H1 (cell line): ENCODE data around the gene HABP4. TPM values are rescaled to one million over a fixed set of nuclear protein-coding genes. Genes with fewer than 3 reads are reported as not detected.

Source experiments
- CTCF ChIA-PET: fragments of 300-600 bp; sonication (Branson Sonifier 250); formaldehyde crosslinking; loops from one replicate; lab custom pipeline; 2021; ENCODE audit not compliant: partially characterized antibody; lab: Charles Lee
- POLR2A ChIA-PET: fragments of 300-600 bp; sonication (Branson Sonifier 250); formaldehyde crosslinking; loops from one replicate; lab custom pipeline; 2021; ENCODE audit warnings: inconsistent platforms; ENCODE audit not compliant: partially characterized antibody; lab: Charles Lee
- DNase-seq, 2 experiments: peaks; one replicate each; pipeline versions ENCODE4 v3.0.0 to v3.0.0-alpha.2; 2010 to 2022; ENCODE audit warnings: low spot score in 2 of 2, low read depth in 1 of 2, mixed read lengths in 1 of 2
- FAIRE-seq: peaks from 2 replicates; lab custom pipeline; 2011; peaks lifted over from hg19 to GRCh38; lab: Jason Lieb, UNC
- H2AFZ ChIP-seq: 2 replicates; pipeline ENCODE4 v1.8.1; 2012; ENCODE audit warnings: low read length, inconsistent platforms
- H2AK5ac ChIP-seq: 2 replicates; pipeline ENCODE4 v1.6.1; 2013; ENCODE audit warnings: low read depth, low read length
- H2BK120ac ChIP-seq: replicated peaks from 2 replicates; pipeline ENCODE3; 2013; ENCODE audit warnings: low read depth, low read length, inconsistent platforms
- H2BK12ac ChIP-seq: 2 replicates; pipeline ENCODE4 v1.6.1; 2013; ENCODE audit warnings: low read depth, low read length
- H2BK15ac ChIP-seq: 2 replicates; pipeline ENCODE4 v1.6.1; 2013; ENCODE audit warnings: low read length
- H2BK20ac ChIP-seq: 2 replicates; pipeline ENCODE4 v1.6.1; 2013; ENCODE audit warnings: low read length
- H2BK5ac ChIP-seq: 2 replicates; pipeline ENCODE4 v1.6.1; 2013; ENCODE audit warnings: low read depth, low read length
- H3K14ac ChIP-seq: 2 replicates; pipeline ENCODE4 v1.6.1; 2013; ENCODE audit warnings: inconsistent platforms; ENCODE audit not compliant: insufficient read length
- H3K18ac ChIP-seq: 2 replicates; pipeline ENCODE4 v1.6.1; 2013; ENCODE audit warnings: low read length; ENCODE audit errors: extremely low read depth
- H3K23ac ChIP-seq: 2 replicates; pipeline ENCODE4 v1.6.1; 2013; ENCODE audit warnings: inconsistent platforms; ENCODE audit not compliant: insufficient read length
- H3K23me2 ChIP-seq: 2 replicates; pipeline ENCODE4 v1.6.1; 2013; ENCODE audit warnings: low read depth, low read length
- H3K27ac ChIP-seq: 2 replicates; pipeline ENCODE4 v1.6.1; 2011; ENCODE audit warnings: low read depth, low read length, inconsistent platforms
- H3K27me3 ChIP-seq, 4 experiments: replicated peaks in 1 of 4; 1 replicate in 1 of 4; 2 replicates in 3 of 4; pipeline versions ENCODE4 v1.6.1 to v1.8.1; 2011 to 2013; ENCODE audit warnings: low read length in 3 of 4, mild to moderate bottlenecking in 3 of 4, inconsistent platforms in 2 of 4, mixed read lengths in 2 of 4, moderate library complexity in 1 of 4; ENCODE audit not compliant: control insufficient read depth in 3 of 4, insufficient read depth in 3 of 4; ENCODE audit errors: extremely low read depth in 1 of 4
- H3K36me3 ChIP-seq, 4 experiments: 2 replicates each; pipeline versions ENCODE4 v1.6.1 to v1.8.1; 2011 to 2013; ENCODE audit warnings: mild to moderate bottlenecking in 4 of 4, low read length in 3 of 4, moderate library complexity in 2 of 4, control low read depth in 1 of 4, inconsistent platforms in 1 of 4; ENCODE audit not compliant: insufficient read depth in 4 of 4, control insufficient read depth in 2 of 4
- H3K4ac ChIP-seq: replicated peaks from 2 replicates; pipeline ENCODE3; 2013; ENCODE audit warnings: low read length, low read depth, mixed read lengths, inconsistent platforms; ENCODE audit not compliant: insufficient read length
- H3K4me1 ChIP-seq, 4 experiments: replicated peaks in 1 of 4; 1 replicate in 1 of 4; 2 replicates in 3 of 4; pipeline versions ENCODE4 v1.6.1 to v1.8.1; 2011 to 2013; ENCODE audit warnings: low read length in 3 of 4, inconsistent platforms in 2 of 4, mixed read lengths in 1 of 4; ENCODE audit not compliant: insufficient read depth in 4 of 4, control insufficient read depth in 3 of 4
- H3K4me2 ChIP-seq, 2 experiments: 2 replicates each; pipeline versions ENCODE4 v1.6.1 to v1.8.1; 2011 to 2013; ENCODE audit warnings: low read depth in 2 of 2, low read length in 2 of 2, control low read depth in 1 of 2, inconsistent platforms in 1 of 2, mild to moderate bottlenecking in 1 of 2; ENCODE audit not compliant: insufficient read depth in 1 of 2
- H3K4me3 ChIP-seq, 4 experiments: fragments of 200-600, 300-600 bp in 1 of 4; sonication (generic), shearing (Covaris generic), sonication (Bioruptor Twin) in 1 of 4; 2 replicates each; pipeline versions ENCODE4 v1.5.1 to v1.8.1; 2011 to 2016; ENCODE audit warnings: low read length in 4 of 4, low read depth in 3 of 4, control low read depth in 2 of 4, inconsistent platforms in 2 of 4, mild to moderate bottlenecking in 2 of 4, mixed read lengths in 1 of 4, moderate library complexity in 1 of 4; ENCODE audit not compliant: insufficient read depth in 2 of 4; ENCODE audit errors: extremely low read depth in 1 of 4
- H3K56ac ChIP-seq: replicated peaks from 2 replicates; pipeline ENCODE3; 2013; ENCODE audit warnings: low read depth, mild to moderate bottlenecking, mixed read lengths, low read length, inconsistent platforms; ENCODE audit not compliant: insufficient read length
- H3K79me1 ChIP-seq: 2 replicates; pipeline ENCODE4 v1.6.1; 2013; ENCODE audit warnings: low read depth, low read length, control low read depth
- H3K79me2 ChIP-seq, 2 experiments: 2 replicates each; pipeline versions ENCODE4 v1.6.1 to v1.8.1; 2012 to 2013; ENCODE audit warnings: low read length in 2 of 2, mild to moderate bottlenecking in 2 of 2, inconsistent platforms in 1 of 2; ENCODE audit not compliant: insufficient read depth in 2 of 2, control insufficient read depth in 1 of 2
- H3K9ac ChIP-seq, 4 experiments: replicated peaks in 1 of 4; 1 replicate in 1 of 4; 2 replicates in 3 of 4; pipeline versions ENCODE4 v1.6.1 to v1.8.1; 2011 to 2013; ENCODE audit warnings: low read depth in 3 of 4, low read length in 3 of 4, control low read depth in 2 of 4, mild to moderate bottlenecking in 2 of 4, moderate library complexity in 2 of 4, inconsistent platforms in 1 of 4; ENCODE audit errors: extremely low read depth in 1 of 4
- H3K9me3 ChIP-seq, 2 experiments: 2 replicates each; pipeline versions ENCODE4 v1.6.1 to v1.8.1; 2012 to 2013; ENCODE audit warnings: mild to moderate bottlenecking in 2 of 2, moderate library complexity in 2 of 2, control low read depth in 1 of 2, inconsistent platforms in 1 of 2, low read depth in 1 of 2, low read length in 1 of 2, mixed read lengths in 1 of 2; ENCODE audit not compliant: insufficient read depth in 2 of 2
- H4K20me1 ChIP-seq, 2 experiments: replicated peaks in 1 of 2; 2 replicates each; pipeline versions ENCODE3 to v1.8.1; 2011 to 2013; ENCODE audit warnings: inconsistent platforms in 2 of 2, low read length in 2 of 2, mild to moderate bottlenecking in 1 of 2; ENCODE audit not compliant: insufficient read depth in 2 of 2, control insufficient read depth in 1 of 2
- H4K5ac ChIP-seq: 2 replicates; pipeline ENCODE4 v1.6.1; 2013; ENCODE audit warnings: low read length, low read depth, mixed read lengths, inconsistent platforms; ENCODE audit not compliant: insufficient read length
- H4K8ac ChIP-seq: 2 replicates; pipeline ENCODE4 v1.8.0; 2013; ENCODE audit warnings: mild to moderate bottlenecking, moderate library complexity, low read length, inconsistent platforms; ENCODE audit not compliant: insufficient read depth; ENCODE audit errors: extremely low read depth
- H4K91ac ChIP-seq: replicated peaks from 2 replicates; pipeline ENCODE3; 2013; ENCODE audit warnings: low read length, mixed read lengths, inconsistent platforms; ENCODE audit not compliant: insufficient read length
- CTCF ChIP-seq, 3 experiments: IDR thresholded peaks; 1 replicate in 2 of 3; 2 replicates in 1 of 3; pipeline versions ENCODE4 v1.5.1 to v1.6.1; 2011; ENCODE audit warnings: low read length in 3 of 3, mild to moderate bottlenecking in 3 of 3, inconsistent platforms in 2 of 3, low read depth in 1 of 3, moderate library complexity in 1 of 3; ENCODE audit not compliant: insufficient read depth in 1 of 3; ENCODE audit errors: control extremely low read depth in 1 of 3
- GABPA ChIP-seq: IDR thresholded peaks from 2 replicates; pipeline ENCODE4 v1.6.1; 2011; ENCODE audit warnings: mild to moderate bottlenecking, low read length, moderate library complexity, borderline replicate concordance; ENCODE audit not compliant: insufficient read depth
- MAX ChIP-seq: IDR thresholded peaks from 2 replicates; pipeline ENCODE4 v1.6.1; 2012; ENCODE audit warnings: inconsistent platforms
- POLR2A ChIP-seq, 2 experiments: IDR thresholded peaks; 1 replicate in 1 of 2; 2 replicates in 1 of 2; pipeline ENCODE4 v1.6.1; 2011; ENCODE audit warnings: low read depth in 2 of 2, low read length in 2 of 2, mild to moderate bottlenecking in 2 of 2; ENCODE audit errors: control extremely low read depth in 1 of 2
- POU5F1 ChIP-seq: IDR thresholded peaks from 2 replicates; pipeline ENCODE4 v1.6.1; 2011; ENCODE audit warnings: low read depth, mild to moderate bottlenecking, low read length, moderate library complexity
- RAD21 ChIP-seq, 2 experiments: IDR thresholded peaks in 1 of 2; conservative IDR thresholded peaks in 1 of 2; 2 replicates each; pipeline ENCODE4 v1.6.1; 2011; ENCODE audit warnings: low read depth in 2 of 2, low read length in 2 of 2, improper control_type of control experiment in 1 of 2, inconsistent platforms in 1 of 2, mild to moderate bottlenecking in 1 of 2, moderate library complexity in 1 of 2
- RXRA ChIP-seq: IDR thresholded peaks from 2 replicates; pipeline ENCODE4 v1.6.1; 2011; ENCODE audit warnings: low read depth, mild to moderate bottlenecking, low read length, moderate library complexity; ENCODE audit not compliant: insufficient read depth
- SP2 ChIP-seq: IDR thresholded peaks from 2 replicates; pipeline ENCODE4 v1.6.1; 2012; ENCODE audit warnings: mild to moderate bottlenecking, low read length, inconsistent platforms
- TBP ChIP-seq: IDR thresholded peaks from 2 replicates; pipeline ENCODE4 v1.6.1; 2011; ENCODE audit warnings: low read depth, low read length, improper control_type of control experiment
- YY1 ChIP-seq: IDR thresholded peaks from 2 replicates; pipeline ENCODE4 v1.6.1; 2011; ENCODE audit warnings: low read depth, mild to moderate bottlenecking, low read length
- WGBS, 2 experiments: shearing (Covaris generic) in 1 of 2; methylation state at CpG; one replicate each; pipeline versions ENCODE4 v1.1.6 to v1.1.7; 2013 to 2015; ENCODE audit warnings: low lambda C conversion rate in 2 of 2, mixed read lengths in 2 of 2, inconsistent platforms in 1 of 2, low coverage in 1 of 2, missing lambda C conversion rate in 1 of 2; ENCODE audit not compliant: insufficient replicate concordance in 2 of 2, insufficient coverage in 1 of 2, insufficient read length in 1 of 2; ENCODE audit errors: extremely low coverage in 1 of 2, missing lambda C conversion rate in 1 of 2; 5-methylcytosine and 5-hydroxymethylcytosine counted together
- polyA plus RNA-seq, 7 experiments: library from polyadenylated mRNA; depleted of rRNA in 3 of 7; stranded (reverse) in 5 of 7; unstranded in 2 of 7; fragments of >200 nt in 5 of 7; fragments of 200-250 nt in 2 of 7; gene quantifications; 1 replicate in 5 of 7; 2 replicates in 1 of 7; 4 replicates in 1 of 7; pipeline versions ENCODE4 v1.2.1 to v1.2.3, GENCODE V29; 2011 to 2013; ENCODE audit warnings: missing spikeins in 2 of 7, mixed read lengths in 2 of 7
- total RNA-seq: library from RNA; stranded (reverse); fragmentation: NEBNext Ultra II Directional; extraction: Animal tissue kit (Norgen Biotek cat#: 25700); gene quantifications from 2 replicates; pipeline ENCODE4 v1.2.1, GENCODE V29; 2021

Gene HABP4
- total and polyA plus RNA-seq, 2 of the 8 experiments (the other 6 are each of a cell fraction or from before 2014, with no cell fraction given), result 3.3 to 11.2 TPM

- FAIRE-seq, result no peak
- no peak overlapping the region for H3K4me2 ChIP-seq
- H3K9me3 ChIP-seq, result no peaks in the 10 kb centered on the region
- no peak overlapping the region for H4K5ac ChIP-seq
- no peak overlapping the region for H2AK5ac ChIP-seq
- H3K36me3 ChIP-seq, result no peaks in the 10 kb centered on the region
- no peaks in the 10 kb centered on the region for H3K79me2 ChIP-seq
- CTCF ChIA-PET, result interaction anchor here (1.1 to 2.0 kb wide), 3 partner anchors 9 to 16 kb away, joined by 5 to 8 read pairs (median 6); no protein-coding TSS in a partner anchor
- H3K4ac ChIP-seq, result no peak overlapping the region
- H2BK20ac ChIP-seq, result no peak overlapping the region
- no peak overlapping the region for H2BK12ac ChIP-seq
- H4K20me1 ChIP-seq, result no peaks in the 10 kb centered on the region
- no peak overlapping the region for H3K18ac ChIP-seq
- H3K27ac ChIP-seq, result no peak overlapping the region
- no peak overlapping the region for H4K8ac ChIP-seq
- POLR2A ChIA-PET, result no interaction called here
- H3K27me3 ChIP-seq, result no peaks in the 10 kb centered on the region
- H2BK5ac ChIP-seq, result no peak overlapping the region
- no peak overlapping the region for H2BK120ac ChIP-seq
- no peak overlapping the region for H4K91ac ChIP-seq
- no peak for DNase-seq
- H3K56ac ChIP-seq, result no peak overlapping the region
- no peaks in the 10 kb centered on the region for H3K23me2 ChIP-seq
- TF ChIP-seq RXRA, result no peak
- TF ChIP-seq SP2, result no peak
- no peak for TF ChIP-seq MAX
- no peak for TF ChIP-seq CTCF (IDR thresholded peaks at IDR 0.05; ENCODE audit: control extremely low read depth in 1 of 3, insufficient read depth in 1 of 3, low read depth in 1 of 3, low read length in 3 of 3)
- no peak for TF ChIP-seq TBP
- no peak for TF ChIP-seq POLR2A (IDR thresholded peaks at IDR 0.05; ENCODE audit: control extremely low read depth in 1 of 2, low read depth in 2 of 2, low read length in 2 of 2)
- no peak for TF ChIP-seq YY1
- TF ChIP-seq GABPA, result no peak
- no peak for TF ChIP-seq RAD21 (IDR thresholded peaks at IDR 0.05 in 1 of 2, conservative IDR thresholded peaks at IDR 0.05 in 1 of 2; ENCODE audit: low read depth in 2 of 2, low read length in 2 of 2)
- no peak for TF ChIP-seq POU5F1
- no peak overlapping the region for H3K23ac ChIP-seq
- no peak overlapping the region for H3K9ac ChIP-seq
- no peak overlapping the region for H3K14ac ChIP-seq
- no peak overlapping the region for H2BK15ac ChIP-seq
- H2AFZ ChIP-seq, result no peak overlapping the region
- no peak overlapping the region for H3K4me3 ChIP-seq
- peaks cover 3 to 6% (median 4%) of the 10 kb centered on the region in 4 experiments; a peak in 6 of 7 replicates for H3K4me1 ChIP-seq
- H3K79me1 ChIP-seq, result no peaks in the 10 kb centered on the region
- WGBS, 2 experiments, result 91 to 100% methylated on average over 1 to 4 of the region's 4 CpGs
Observed at GRCh38 chr9:96425500-96426169, 24.3 kb upstream of the HABP4 start.
